A549 (cell line): ENCODE measurements around the gene SETMAR. TPM values are rescaled to one million over a fixed set of nuclear protein-coding genes. Genes with fewer than 3 reads are reported as not detected.
A peak's percentile ranks its signal among the peaks of the same experiment; 100 is the strongest.

Experiments
- ATAC-seq, 2 experiments: fragments of 200-7000 bp in 1 of 2; fragments of >200 bp in 1 of 2; cut with Nextera tagmentation in 1 of 2; cut with Tn5 transposase in 1 of 2; 3 replicates each; pipeline versions ENCODE4 v1.8.0 to v1.9.1; 2018 to 2020; ENCODE audit warnings: mild to moderate bottlenecking in 1 of 2, moderate library complexity in 1 of 2
- CTCF ChIA-PET: fragments of 300-600 bp; sonication (Branson Sonifier 250); formaldehyde crosslinking; extraction: SDS; loops from one replicate; lab custom pipeline; 2021; ENCODE audit warnings: antibody characterized with exemption, inconsistent platforms; lab: Yijun Ruan, JAX
- POLR2A ChIA-PET: fragments of 350-600 bp; formaldehyde crosslinking; extraction: SDS; loops from one replicate; lab custom pipeline; 2021; ENCODE audit warnings: antibody characterized with exemption, inconsistent platforms; lab: Yijun Ruan, JAX
- DNase-seq, 2 experiments: peaks; one replicate each; pipeline versions ENCODE4 v3.0.0 to v3.0.0-alpha.2; 2011 to 2016; ENCODE audit warnings: low read depth in 1 of 2, low spot score in 1 of 2
- FAIRE-seq: peaks from 2 replicates; lab custom pipeline; 2011; peaks lifted over from hg19 to GRCh38; lab: Jason Lieb, UNC
- H3K27ac ChIP-seq, 2 experiments: fragments of >200 bp; sonication (Bioruptor Twin); formaldehyde crosslinking; 3 replicates each; pipeline ENCODE4 v1.5.1; 2016 to 2017
- H3K4me1 ChIP-seq: fragments of >200 bp; sonication (Bioruptor Twin); formaldehyde crosslinking; 3 replicates; pipeline ENCODE4 v1.6.1; 2016
- H3K4me2 ChIP-seq: fragments of >200 bp; sonication (Bioruptor Twin); formaldehyde crosslinking; 3 replicates; pipeline ENCODE4 v1.6.1; 2016
- H3K4me3 ChIP-seq: fragments of >200 bp; sonication (Bioruptor Twin); formaldehyde crosslinking; 3 replicates; pipeline ENCODE4 v1.5.1; 2016
- H3K9me3 ChIP-seq: fragments of >200 bp; sonication (Bioruptor Twin); formaldehyde crosslinking; 3 replicates; pipeline ENCODE4 v1.6.1; 2016
- BHLHE40 ChIP-seq: IDR thresholded peaks from 2 replicates; pipeline ENCODE4 v1.6.1; 2012; ENCODE audit warnings: low read depth, low read length, inconsistent platforms
- CBX8 ChIP-seq: fragments of 200-600 bp; sonication (generic); IDR thresholded peaks from 2 replicates; pipeline ENCODE4 v1.6.1; 2016
- CHD4 ChIP-seq: fragments of 200-600 bp; sonication (generic); IDR thresholded peaks from 2 replicates; pipeline ENCODE4 v1.6.1; 2016; ENCODE audit warnings: antibody characterized with exemption, mild to moderate bottlenecking, borderline replicate concordance
- CTCF ChIP-seq: fragments of >200 bp; sonication (Bioruptor Twin); formaldehyde crosslinking; IDR thresholded peaks from 3 replicates; pipeline ENCODE4 v1.5.1; 2016
- FOSL2 ChIP-seq, 2 experiments: fragments of 450-650 bp in 1 of 2; fragments of >200 bp in 1 of 2; sonication (Bioruptor Twin) in 1 of 2; formaldehyde crosslinking; IDR thresholded peaks; 2 replicates each; pipeline versions ENCODE4 v1.5.0 to v1.6.1; 2016 to 2020; ENCODE audit warnings: mild to moderate bottlenecking in 1 of 2, moderate library complexity in 1 of 2
- GATA3 ChIP-seq: IDR thresholded peaks from 2 replicates; pipeline ENCODE4 v1.6.1; 2012; ENCODE audit warnings: borderline replicate concordance
- HDAC2 ChIP-seq: fragments of 200-600 bp; sonication (generic); IDR thresholded peaks from 2 replicates; pipeline ENCODE4 v1.6.1; 2016
- HES2 ChIP-seq: fragments of >200 bp; sonication (Bioruptor Twin); formaldehyde crosslinking; IDR thresholded peaks from 2 replicates; pipeline ENCODE4 v1.6.1; 2016
- HMGXB4 ChIP-seq: fragments of 250-450 bp; sonication (Bioruptor Pico); IDR thresholded peaks from 2 replicates; pipeline ENCODE4 v1.5.0; 2021; ENCODE audit warnings: mild to moderate bottlenecking, moderate library complexity, borderline replicate concordance
- HOXB13 ChIP-seq: fragments of 250-450 bp; sonication (Bioruptor Pico); IDR thresholded peaks from 2 replicates; pipeline ENCODE4 v1.5.0; 2020; ENCODE audit warnings: low read depth, mild to moderate bottlenecking, moderate library complexity
- JUNB ChIP-seq: fragments of >200 bp; sonication (Bioruptor Twin); formaldehyde crosslinking; IDR thresholded peaks from 2 replicates; pipeline ENCODE4 v1.6.1; 2016
- MAFK ChIP-seq: fragments of 450-650 bp; IDR thresholded peaks from 2 replicates; pipeline ENCODE4 v1.6.1; 2014; ENCODE audit not compliant: partially characterized antibody
- PHF8 ChIP-seq: fragments of 200-600 bp; sonication (generic); IDR thresholded peaks from 2 replicates; pipeline ENCODE4 v1.6.1; 2016; ENCODE audit warnings: low read depth, mild to moderate bottlenecking, antibody characterized with exemption, moderate library complexity, borderline replicate concordance
- POLR2AphosphoS2 ChIP-seq: conservative IDR thresholded peaks from 2 replicates; pipeline ENCODE4 v1.6.1; 2012; ENCODE audit warnings: low read length, improper control_type of control experiment, inconsistent platforms
- RAD21 ChIP-seq, 2 experiments: fragments of >200 bp in 1 of 2; sonication (Bioruptor Twin) in 1 of 2; formaldehyde crosslinking in 1 of 2; IDR thresholded peaks in 1 of 2; conservative IDR thresholded peaks in 1 of 2; 2 replicates in 1 of 2; 3 replicates in 1 of 2; pipeline ENCODE4 v1.6.1; 2012 to 2018; ENCODE audit warnings: inconsistent platforms in 1 of 2
- SMC3 ChIP-seq: fragments of >200 bp; sonication (Bioruptor Twin); formaldehyde crosslinking; IDR thresholded peaks from 3 replicates; pipeline ENCODE4 v1.6.1; 2018; ENCODE audit warnings: inconsistent platforms
- TP53 ChIP-seq: fragments of 250-450 bp; sonication (Bioruptor Pico); IDR thresholded peaks from 2 replicates; pipeline ENCODE4 v1.5.0; 2021; ENCODE audit warnings: mild to moderate bottlenecking, moderate library complexity
- USF2 ChIP-seq: fragments of 450-650 bp; IDR thresholded peaks from 2 replicates; pipeline ENCODE4 v1.6.1; 2014; ENCODE audit warnings: antibody characterized with exemption
- WGBS: methylation state at CpG from one replicate; pipeline ENCODE4 v1.1.6; 2017; ENCODE audit errors: missing lambda C conversion rate; 5-methylcytosine and 5-hydroxymethylcytosine counted together
- polyA plus RNA-seq, 4 experiments: library from polyadenylated mRNA; depleted of rRNA in 3 of 4; stranded (reverse); fragments of >200 nt; fragmentation: RNase III in 1 of 4; extraction: RNeasy Plus Mini Kit Qiagen cat#74134 plus additional on column Dnase treatment in 1 of 4; gene quantifications; 2 replicates in 3 of 4; 3 replicates in 1 of 4; pipeline ENCODE4 v1.2.3, GENCODE V29; 2011 to 2017
- TF ChIP-seq, protein P1 (sequence below): IDR thresholded peaks from 2 replicates; pipeline ENCODE4 v1.6.1; 2012

Gene SETMAR
- polyA plus RNA-seq, 2 of the 4 experiments (the other 2 are of a cell fraction) = 7.2 to 12.3 TPM

- DNase-seq = no peak
- no peak overlapping the region for H3K27ac ChIP-seq
- no peak overlapping the region for H3K4me2 ChIP-seq
- H3K4me3 ChIP-seq = no peak overlapping the region
- CTCF ChIA-PET = no interaction called here
- no peak for ATAC-seq
- 45% methylated on average over 6 of the region's 6 CpGs for WGBS
- H3K4me1 ChIP-seq = no peaks in the 10 kb centered on the region
- H3K9me3 ChIP-seq = no peaks in the 10 kb centered on the region
- POLR2A ChIA-PET = no interaction called here
- FAIRE-seq = no peak
- TF ChIP-seq RAD21 (conservative IDR thresholded peaks at IDR 0.05 in 1 of 2, IDR thresholded peaks at IDR 0.05 in 1 of 2) (no peak), HDAC2 (no peak), HOXB13 (no peak), MAFK (peak; percentile 98), JUNB (no peak), CHD4 (no peak), CBX8 (no peak), PHF8 (no peak), TP53 (CRISPR knock-in tag) (no peak)
- TF ChIP-seq, all 56 proteins: peak for 1
These were observed 39.1 kb upstream of the SETMAR start for GRCh38 chr3:4264040-4264439.

DNA sequence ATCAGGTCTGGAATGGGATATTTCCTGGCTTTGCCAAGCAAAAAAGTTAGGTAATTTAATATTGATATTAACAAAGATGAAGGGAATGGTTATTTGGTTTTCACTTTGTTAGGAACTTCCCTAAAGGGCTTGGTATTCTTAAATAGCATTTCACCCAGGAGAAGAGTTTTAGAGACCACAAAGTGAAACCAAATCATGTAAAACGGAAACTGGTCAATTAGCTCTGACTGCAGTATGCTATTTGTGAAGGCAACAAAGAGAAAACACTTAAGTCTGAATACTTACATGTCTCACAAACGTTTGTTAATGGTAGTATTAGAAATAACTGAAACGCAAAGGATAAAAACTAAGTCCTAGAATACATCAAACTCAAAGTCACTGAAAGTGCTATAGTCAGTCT, 32.4 kb upstream of the SETMAR start:
- no peak overlapping the region for H3K27ac ChIP-seq
- 10% methylated on average over 3 of the region's 3 CpGs for WGBS
- CTCF ChIA-PET = no interaction called here
- H3K4me2 ChIP-seq = no peak overlapping the region
- DNase-seq (no peak), FAIRE-seq (no peak)
- no peaks in the 10 kb centered on the region for H3K9me3 ChIP-seq
- no peaks in the 10 kb centered on the region for H3K4me1 ChIP-seq
- TF ChIP-seq GATA3 (no peak), HES2 (no peak), FOSL2 (IDR thresholded peaks at IDR 0.05) (no peak), FOSL2 (CRISPR knock-in tag; IDR thresholded peaks at IDR 0.05) (no peak), HOXB13 (no peak), HMGXB4 (no peak), POLR2AphosphoS2 (no peak)
- TF ChIP-seq, all 56 proteins: peak for 0
- no peak for ATAC-seq
- no peak overlapping the region for H3K4me3 ChIP-seq
- POLR2A ChIA-PET = no interaction called here

- ChIA-PET CTCF (interaction anchor here (0.7 to 1.7 kb wide), 13 partner anchors 9 to 1081 kb away, joined by 3 to 19 read pairs (median 6); no protein-coding TSS in a partner anchor), POLR2A (interaction anchor here (0.5 kb wide), 1 partner anchor 1072 kb away, joined by 3 read pairs; no protein-coding TSS in a partner anchor)
- Histone ChIP-seq H3K4me2 (no peak overlapping the region), H3K27ac (no peak overlapping the region), H3K9me3 (no peaks in the 10 kb centered on the region), H3K4me3 (no peak overlapping the region), H3K4me1 (no peaks in the 10 kb centered on the region)
- under 1% methylated on average over 4 of the region's 4 CpGs for WGBS
- FAIRE-seq (no peak), ATAC-seq (peak; percentile 47 to 70; a peak in 3 of 6 replicates), DNase-seq (peak; percentile 28 to 47)
- TF ChIP-seq RAD21 (conservative IDR thresholded peaks at IDR 0.05 in 1 of 2, IDR thresholded peaks at IDR 0.05 in 1 of 2) = peak; percentile 62 to 68
- no peak for TF ChIP-seq HDAC2
- TF ChIP-seq USF2 = no peak
- peak; percentile 34; the same call in 1 of the 3 replicates for TF ChIP-seq SMC3
- TF ChIP-seq, protein P1, sequence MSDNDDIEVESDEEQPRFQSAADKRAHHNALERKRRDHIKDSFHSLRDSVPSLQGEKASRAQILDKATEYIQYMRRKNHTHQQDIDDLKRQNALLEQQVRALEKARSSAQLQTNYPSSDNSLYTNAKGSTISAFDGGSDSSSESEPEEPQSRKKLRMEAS = no peak
- TF ChIP-seq CTCF = peak; percentile 54
- TF ChIP-seq BHLHE40 = no peak
These were observed 31.3 kb upstream of the SETMAR start for GRCh38 chr3:4271834-4272233.
